ENCODE measurements around the gene IFNK. TPM values are rescaled to one million over a fixed set of nuclear protein-coding genes. Genes with fewer than 3 reads are reported as not detected.

IFNK gene, protein sequence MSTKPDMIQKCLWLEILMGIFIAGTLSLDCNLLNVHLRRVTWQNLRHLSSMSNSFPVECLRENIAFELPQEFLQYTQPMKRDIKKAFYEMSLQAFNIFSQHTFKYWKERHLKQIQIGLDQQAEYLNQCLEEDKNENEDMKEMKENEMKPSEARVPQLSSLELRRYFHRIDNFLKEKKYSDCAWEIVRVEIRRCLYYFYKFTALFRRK
- total RNA-seq = not detected

- Histone ChIP-seq H3K4me1 (ENCODE audit: control insufficient read depth in 1 of 2, low read depth in 2 of 2) (peaks cover 7 to 21% of the 10 kb centered on the region in 2 donors), H3K27ac (no peak within 1 kb of the TSS), H3K9me3 (no peaks in the 10 kb centered on the region), H3K36me3 (no peaks in the 10 kb centered on the region), H3K4me3 (no peak within 1 kb of the TSS), H3K27me3 (replicated peaks; ENCODE audit: insufficient read depth) (no peaks in the 10 kb centered on the region)
- ATAC-seq (ENCODE audit: insufficient number of reproducible peaks, low FRiP score, low read depth) = no peak
- DNase-seq (ENCODE audit: low spot score) = no peak
- TF ChIP-seq, protein P1, sequence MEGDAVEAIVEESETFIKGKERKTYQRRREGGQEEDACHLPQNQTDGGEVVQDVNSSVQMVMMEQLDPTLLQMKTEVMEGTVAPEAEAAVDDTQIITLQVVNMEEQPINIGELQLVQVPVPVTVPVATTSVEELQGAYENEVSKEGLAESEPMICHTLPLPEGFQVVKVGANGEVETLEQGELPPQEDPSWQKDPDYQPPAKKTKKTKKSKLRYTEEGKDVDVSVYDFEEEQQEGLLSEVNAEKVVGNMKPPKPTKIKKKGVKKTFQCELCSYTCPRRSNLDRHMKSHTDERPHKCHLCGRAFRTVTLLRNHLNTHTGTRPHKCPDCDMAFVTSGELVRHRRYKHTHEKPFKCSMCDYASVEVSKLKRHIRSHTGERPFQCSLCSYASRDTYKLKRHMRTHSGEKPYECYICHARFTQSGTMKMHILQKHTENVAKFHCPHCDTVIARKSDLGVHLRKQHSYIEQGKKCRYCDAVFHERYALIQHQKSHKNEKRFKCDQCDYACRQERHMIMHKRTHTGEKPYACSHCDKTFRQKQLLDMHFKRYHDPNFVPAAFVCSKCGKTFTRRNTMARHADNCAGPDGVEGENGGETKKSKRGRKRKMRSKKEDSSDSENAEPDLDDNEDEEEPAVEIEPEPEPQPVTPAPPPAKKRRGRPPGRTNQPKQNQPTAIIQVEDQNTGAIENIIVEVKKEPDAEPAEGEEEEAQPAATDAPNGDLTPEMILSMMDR (IDR thresholded peaks at IDR 0.05) = no peak
Measured at GRCh38 chr9:27524236-27524635, at the start of gene IFNK. Gene IFNK (plus strand): TSS chr9:27524290. CDS start chr9:27524337, 47 bp downstream.

GRCh38 chr9:27474305-27474704, 49.8 kb upstream of the IFNK start:
- Histone ChIP-seq H3K4me1 (ENCODE audit: control insufficient read depth in 1 of 2, low read depth in 2 of 2) (peaks cover 19 to 30% of the 10 kb centered on the region in 2 donors), H3K9me3 (no peaks in the 10 kb centered on the region), H3K4me3 (no peak overlapping the region), H3K27ac (no peak overlapping the region), H3K27me3 (replicated peaks; ENCODE audit: insufficient read depth) (no peaks in the 10 kb centered on the region), H3K36me3 (no peaks in the 10 kb centered on the region)
- TF ChIP-seq, protein P1 (IDR thresholded peaks at IDR 0.05) = no peak
- DNase-seq (ENCODE audit: low spot score) (no peak), ATAC-seq (ENCODE audit: insufficient number of reproducible peaks, low FRiP score, low read depth) (no peak)

- peaks cover 19 to 26% of the 10 kb centered on the region in 2 donors for H3K4me1 ChIP-seq (ENCODE audit: control insufficient read depth in 1 of 2, low read depth in 2 of 2)
- TF ChIP-seq, protein P1 (IDR thresholded peaks at IDR 0.05) = no peak
- ATAC-seq (ENCODE audit: insufficient number of reproducible peaks, low FRiP score, low read depth) (no peak), DNase-seq (ENCODE audit: low spot score) (no peak)
- no peak overlapping the region for H3K4me3 ChIP-seq
- no peaks in the 10 kb centered on the region for H3K36me3 ChIP-seq
- H3K27me3 ChIP-seq (replicated peaks; ENCODE audit: insufficient read depth) = no peaks in the 10 kb centered on the region
- H3K27ac ChIP-seq = no peak overlapping the region
- no peaks in the 10 kb centered on the region for H3K9me3 ChIP-seq
Measured at GRCh38 chr9:27475057-27475595, 49.0 kb upstream of the IFNK start.

DNA sequence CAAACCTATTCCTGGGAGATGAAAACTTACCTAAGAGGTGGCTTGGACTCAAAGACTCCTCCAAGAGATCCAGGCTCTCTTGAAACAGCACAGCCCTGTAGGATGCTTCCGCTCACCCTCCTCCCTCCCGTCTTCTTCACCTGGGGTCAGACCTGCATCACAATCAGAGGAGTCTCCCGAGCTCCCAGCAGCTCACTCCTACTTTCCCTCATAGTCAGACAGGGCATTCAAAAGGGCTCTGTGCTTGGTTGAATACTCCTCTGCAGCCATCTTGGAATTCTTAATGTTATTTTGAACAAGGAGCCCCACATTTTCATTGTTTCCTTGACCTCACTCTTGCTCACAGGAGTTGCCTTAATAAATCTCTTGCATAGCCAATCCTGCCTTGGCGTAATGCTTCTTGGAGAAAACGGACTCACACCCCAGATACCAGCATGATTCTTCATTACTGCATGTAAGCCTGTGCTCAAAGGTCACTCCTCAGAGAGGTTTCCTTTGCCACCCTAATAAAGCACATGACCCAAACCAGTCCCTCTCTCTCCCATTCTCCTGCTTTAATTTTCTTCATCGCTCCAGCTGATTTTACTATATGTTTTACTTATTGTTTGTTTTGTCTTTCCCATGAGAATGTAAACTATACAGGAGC, 47.1 kb upstream of the IFNK start:
- Histone ChIP-seq H3K36me3 (no peaks in the 10 kb centered on the region), H3K9me3 (no peaks in the 10 kb centered on the region), H3K4me1 (ENCODE audit: control insufficient read depth in 1 of 2, low read depth in 2 of 2) (peaks cover 14 to 18% of the 10 kb centered on the region in 2 donors), H3K27ac (no peak overlapping the region), H3K4me3 (no peak overlapping the region), H3K27me3 (replicated peaks; ENCODE audit: insufficient read depth) (no peaks in the 10 kb centered on the region)
- TF ChIP-seq, protein P1 (IDR thresholded peaks at IDR 0.05) = no peak
- ATAC-seq (ENCODE audit: insufficient number of reproducible peaks, low FRiP score, low read depth) (no peak), DNase-seq (ENCODE audit: low spot score) (no peak)

DNA sequence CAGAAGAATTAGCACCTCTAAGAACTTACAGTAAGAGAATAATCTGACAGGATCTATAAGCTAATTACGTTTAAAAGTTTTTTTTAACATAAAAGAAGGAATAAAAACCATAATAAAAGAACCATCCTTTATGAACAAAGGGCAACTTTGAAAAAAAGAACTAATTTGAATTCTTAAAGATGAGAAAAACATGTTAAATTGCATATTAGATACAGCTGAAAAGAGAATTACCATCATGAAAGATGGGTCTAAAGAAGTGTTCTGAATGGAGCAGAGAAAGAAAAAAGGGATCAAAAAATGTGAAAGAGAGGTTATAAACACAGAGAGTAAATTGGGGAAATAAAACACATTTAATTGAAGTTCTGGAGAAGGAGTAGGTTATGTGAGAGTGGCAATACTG, 45.8 kb upstream of the IFNK start:
- H3K4me1 ChIP-seq (ENCODE audit: control insufficient read depth in 1 of 2, low read depth in 2 of 2) = peaks cover 3 to 5% of the 10 kb centered on the region in 2 donors
- no peak for DNase-seq (ENCODE audit: low spot score)
- H3K27ac ChIP-seq = no peak overlapping the region
- no peak overlapping the region for H3K4me3 ChIP-seq
- no peak for ATAC-seq (ENCODE audit: insufficient number of reproducible peaks, low FRiP score, low read depth)
- TF ChIP-seq, protein P1 (IDR thresholded peaks at IDR 0.05) = no peak
- H3K9me3 ChIP-seq = no peaks in the 10 kb centered on the region
- no peaks in the 10 kb centered on the region for H3K36me3 ChIP-seq
- H3K27me3 ChIP-seq (replicated peaks; ENCODE audit: insufficient read depth) = no peaks in the 10 kb centered on the region
